Left lung (tissue), 10 donors: ENCODE results near the gene EML2. TPM values are rescaled to one million over a fixed set of nuclear protein-coding genes. Genes with fewer than 3 reads are reported as not detected.
A peak's percentile ranks its signal among the peaks of the same experiment; 100 is the strongest.

Source experiments
- ATAC-seq: fragments of 200-7000 bp; cut with Tn5 transposase; one replicate; pipeline ENCODE4 v1.9.1; 2020; ENCODE audit warnings: moderate library complexity
- DNase-seq, 4 donors: peaks; one replicate each; pipeline ENCODE4 v3.0.0-alpha.2; 2013 to 2020
- H3K27ac ChIP-seq, 2 donors: fragments of 200-600 bp; sonication (generic) in 1 of 2; one replicate each; pipeline versions ENCODE4 v1.5.0 to v1.8.0; 2020 to 2021
- H3K27me3 ChIP-seq, 2 donors: fragments of 200-600 bp; sonication (generic) in 1 of 2; one replicate each; pipeline versions ENCODE4 v1.5.0 to v1.8.0; 2020 to 2021
- H3K36me3 ChIP-seq, 2 donors: fragments of 200-600 bp; sonication (generic) in 1 of 2; one replicate each; pipeline versions ENCODE4 v1.5.0 to v1.8.0; 2020 to 2021
- H3K4me1 ChIP-seq, 2 donors: fragments of 200-600 bp; one replicate each; pipeline ENCODE4 v1.8.0; 2021
- H3K4me3 ChIP-seq, 2 donors: fragments of 200-600 bp; sonication (generic) in 1 of 2; one replicate each; pipeline versions ENCODE4 v1.5.0 to v1.8.0; 2020 to 2021; ENCODE audit warnings: mild to moderate bottlenecking in 1 of 2
- H3K9me3 ChIP-seq, 2 donors: fragments of 200-600 bp; sonication (generic) in 1 of 2; one replicate each; pipeline versions ENCODE4 v1.5.0 to v1.8.0; 2020 to 2021
- intact Hi-C, 2 donors: fragments of 100-400 bp; cut with DNase I; formaldehyde crosslinking; loops; one replicate each; pipeline versions ENCODE4 v1.11.2 to v1.14.2; 2022
- polyA plus RNA-seq, 6 donors: library from polyadenylated mRNA; unstranded; fragments of 120-200 nt; gene quantifications; one replicate each; pipeline ENCODE4 v1.2.1, GENCODE V29; 2013; ENCODE audit not compliant: insufficient read length in 6 of 6
- total RNA-seq, 2 donors: library from RNA; stranded (reverse); fragmentation: NEBNext Ultra II Directional; extraction: Animal tissue kit (Norgen Biotek cat#: 25700); gene quantifications; one replicate each; pipeline ENCODE4 v1.2.1, GENCODE V29; 2021
- TF ChIP-seq, protein P1 (sequence below), 2 donors: fragments of 200-600 bp; sonication (generic) in 1 of 2; IDR thresholded peaks; one replicate each; pipeline versions ENCODE4 v1.5.0 to v1.8.0; 2021; ENCODE audit warnings: antibody characterized with exemption in 2 of 2
- donor health status: DM: no; HTN: yes; CAD: no.
- donor health status: DM: no; HTN: no; CAD: no.

The EML2 gene
- total and polyA plus RNA-seq, 8 donors, result 21.8 to 76.4 (median 29.3) TPM

GRCh38 chr19:45650722-45651121 lies 11.5 kb upstream of the EML2 start:
- Histone ChIP-seq H3K27ac (no peak overlapping the region), H3K9me3 (no peaks in the 10 kb centered on the region), H3K4me1 (peaks cover 3 to 7% of the 10 kb centered on the region in 2 donors), H3K4me3 (no peak overlapping the region), H3K36me3 (no peaks in the 10 kb centered on the region), H3K27me3 (peaks cover under 1 to 14% of the 10 kb centered on the region in 2 donors)
- TF ChIP-seq, protein P1, sequence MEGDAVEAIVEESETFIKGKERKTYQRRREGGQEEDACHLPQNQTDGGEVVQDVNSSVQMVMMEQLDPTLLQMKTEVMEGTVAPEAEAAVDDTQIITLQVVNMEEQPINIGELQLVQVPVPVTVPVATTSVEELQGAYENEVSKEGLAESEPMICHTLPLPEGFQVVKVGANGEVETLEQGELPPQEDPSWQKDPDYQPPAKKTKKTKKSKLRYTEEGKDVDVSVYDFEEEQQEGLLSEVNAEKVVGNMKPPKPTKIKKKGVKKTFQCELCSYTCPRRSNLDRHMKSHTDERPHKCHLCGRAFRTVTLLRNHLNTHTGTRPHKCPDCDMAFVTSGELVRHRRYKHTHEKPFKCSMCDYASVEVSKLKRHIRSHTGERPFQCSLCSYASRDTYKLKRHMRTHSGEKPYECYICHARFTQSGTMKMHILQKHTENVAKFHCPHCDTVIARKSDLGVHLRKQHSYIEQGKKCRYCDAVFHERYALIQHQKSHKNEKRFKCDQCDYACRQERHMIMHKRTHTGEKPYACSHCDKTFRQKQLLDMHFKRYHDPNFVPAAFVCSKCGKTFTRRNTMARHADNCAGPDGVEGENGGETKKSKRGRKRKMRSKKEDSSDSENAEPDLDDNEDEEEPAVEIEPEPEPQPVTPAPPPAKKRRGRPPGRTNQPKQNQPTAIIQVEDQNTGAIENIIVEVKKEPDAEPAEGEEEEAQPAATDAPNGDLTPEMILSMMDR (IDR thresholded peaks at IDR 0.05), result no peak
- ATAC-seq (no peak), DNase-seq (no peak)
- intact Hi-C loops, result no loop called here

- intact Hi-C loops, result no loop called here
Observed at GRCh38 chr19:45646345-45646698, 7.1 kb upstream of the EML2 start.

GRCh38 chr19:45645631-45646344 lies 6.6 kb upstream of the EML2 start:
- Histone ChIP-seq H3K27ac (peak overlapping the region in 1 of 2 donors; percentile 23), H3K36me3 (no peaks in the 10 kb centered on the region), H3K27me3 (peaks cover 4 to 39% of the 10 kb centered on the region in 2 donors), H3K4me3 (peak overlapping the region; percentile 22 to 46), H3K9me3 (no peaks in the 10 kb centered on the region), H3K4me1 (peaks cover 14 to 40% of the 10 kb centered on the region in 2 donors)
- ATAC-seq (peak; percentile 37), DNase-seq (peak in 3 of 4 donors; percentile 74 to 89 (median 76))
- TF ChIP-seq, protein P1 (IDR thresholded peaks at IDR 0.05), result no peak
- intact Hi-C loops, result no loop called here

More at GRCh38 chr19:45646345-45646698, 7.1 kb upstream of the EML2 start:
- Histone ChIP-seq H3K4me3 (peak overlapping the region in 1 of 2 donors; percentile 46), H3K4me1 (peaks cover 14 to 35% of the 10 kb centered on the region in 2 donors), H3K9me3 (no peaks in the 10 kb centered on the region), H3K27me3 (peaks cover 4 to 39% of the 10 kb centered on the region in 2 donors), H3K27ac (no peak overlapping the region), H3K36me3 (no peaks in the 10 kb centered on the region)
- TF ChIP-seq, protein P1 (IDR thresholded peaks at IDR 0.05), result no peak
- DNase-seq, result no peak
- no peak for ATAC-seq

DNA sequence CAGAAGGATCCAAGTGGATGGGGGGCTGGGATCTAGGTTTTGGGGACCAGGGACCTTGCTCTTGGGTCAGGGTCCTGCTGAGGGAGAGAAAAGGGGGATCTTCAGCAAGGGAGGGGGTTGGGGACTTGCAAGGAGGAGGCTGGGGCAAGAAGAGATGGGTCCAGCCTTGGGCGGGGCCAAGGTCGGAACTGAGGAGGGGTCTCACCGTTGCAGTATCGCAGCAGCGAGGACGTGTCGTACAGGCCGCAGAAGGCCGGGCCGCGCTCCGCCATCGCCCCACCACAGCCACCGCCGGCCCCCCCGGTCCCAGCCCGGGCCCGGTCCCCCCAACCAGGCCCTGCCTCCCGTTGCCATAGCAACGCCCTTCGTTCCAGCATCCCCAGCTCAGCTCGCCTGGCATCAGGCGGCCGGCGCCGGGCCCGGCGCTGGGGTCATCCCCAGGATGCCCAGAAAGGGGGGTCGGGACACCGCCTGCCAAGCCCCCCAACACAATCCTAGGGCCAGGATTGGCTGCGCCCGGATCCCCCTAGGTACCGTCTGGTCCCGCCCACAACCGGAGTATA lies 6.0 kb upstream of the EML2 start:
- intact Hi-C loops, result no loop called here
- TF ChIP-seq, protein P1 (IDR thresholded peaks at IDR 0.05), result no peak
- peaks cover 4 to 39% of the 10 kb centered on the region in 2 donors for H3K27me3 ChIP-seq
- no peaks in the 10 kb centered on the region for H3K36me3 ChIP-seq
- ATAC-seq (no peak), DNase-seq (peak in 2 of 4 donors; percentile 33 to 80)
- no peaks in the 10 kb centered on the region for H3K9me3 ChIP-seq
- H3K27ac ChIP-seq, result peak overlapping the region in 1 of 2 donors; percentile 23
- peak overlapping the region in 1 of 2 donors; percentile 46 for H3K4me3 ChIP-seq
- H3K4me1 ChIP-seq, result peaks cover 14 to 46% of the 10 kb centered on the region in 2 donors
